HG02763 (cell line): ENCODE measurements around the gene AP3B2.
A peak's percentile ranks its signal among the peaks of the same experiment; 100 is the strongest.

Experiments used
- ATAC-seq: cut with Tn5 transposase; IDR thresholded peaks from one replicate; pipeline ENCODE4 v1.9.1; 2021; ENCODE audit warnings: mild to moderate bottlenecking, moderate library complexity; ENCODE audit not compliant: unreplicated experiment

The AP3B2 gene

GRCh38 chr15:82697735-82698407 lies 11.8 kb downstream of the AP3B2 start:
- no peak for ATAC-seq

- no peak for ATAC-seq
These were observed 17.5 kb downstream of the AP3B2 start for GRCh38 chr15:82692171-82692570.

- ATAC-seq: no peak
These were observed 20.5 kb downstream of the AP3B2 start for GRCh38 chr15:82689147-82689546.

GRCh38 chr15:82688691-82689090 lies 21.0 kb downstream of the AP3B2 start:
- no peak for ATAC-seq

GRCh38 chr15:82681371-82681770 lies 28.3 kb downstream of the AP3B2 start:
- ATAC-seq: no peak

GRCh38 chr15:82680200-82681102 lies 29.2 kb downstream of the AP3B2 start:
- ATAC-seq: peak; percentile 51

- no peak for ATAC-seq
These were observed 30.0 kb downstream of the AP3B2 start for GRCh38 chr15:82679626-82680199.

GRCh38 chr15:82677720-82678323 lies 31.9 kb downstream of the AP3B2 start:
- ATAC-seq: no peak

GRCh38 chr15:82674873-82675272 lies 34.8 kb downstream of the AP3B2 start:
- no peak for ATAC-seq

- no peak for ATAC-seq
These were observed 39.0 kb downstream of the AP3B2 start for GRCh38 chr15:82670699-82671098.

GRCh38 chr15:82666606-82667005 lies 43.1 kb downstream of the AP3B2 start:
- no peak for ATAC-seq

- ATAC-seq: no peak
These were observed 45.7 kb downstream of the AP3B2 start for GRCh38 chr15:82664021-82664420.

GRCh38 chr15:82663186-82663600 lies 46.5 kb downstream of the AP3B2 start:
- ATAC-seq: no peak

GRCh38 chr15:82662641-82663040 lies 47.0 kb downstream of the AP3B2 start:
- no peak for ATAC-seq

- no peak for ATAC-seq
These were observed 49.3 kb downstream of the AP3B2 start for GRCh38 chr15:82660378-82660777.

GRCh38 chr15:82656641-82657266 lies 52.9 kb downstream of the AP3B2 start:
- ATAC-seq: no peak

GRCh38 chr15:82655606-82656005 lies 54.1 kb downstream of the AP3B2 start:
- no peak for ATAC-seq

GRCh38 chr15:82653483-82654168 lies 56.0 kb downstream of the AP3B2 start:
- ATAC-seq: no peak

- no peak for ATAC-seq
These were observed 58.0 kb downstream of the AP3B2 start for GRCh38 chr15:82651708-82652107.

- no peak for ATAC-seq
These were observed 59.5 kb downstream of the AP3B2 start for GRCh38 chr15:82650046-82650670.
